ENCODE data around the gene CLCN3. TPM values are rescaled to one million over a fixed set of nuclear protein-coding genes. Genes with fewer than 3 reads are reported as not detected.

Gene CLCN3
- total RNA-seq, 2 donors from 2014 or later, result 36.4 to 43.8 TPM

- no peak overlapping the region for H3K4me3 Mint-ChIP-seq
Measured at GRCh38 chr4:169583563-169583962, 36.8 kb upstream of the CLCN3 start.

GRCh38 chr4:169593050-169593560 lies 27.3 kb upstream of the CLCN3 start:
- Histone ChIP-seq H3K4me1 (ENCODE audit: control insufficient read depth, insufficient read depth, low read length) (no peaks in the 10 kb centered on the region), H3K4me3 (ENCODE audit: low read length) (no peak overlapping the region), H3K27ac (ENCODE audit: low read depth, low read length) (no peak overlapping the region), H3K9me3 (ENCODE audit: control insufficient read depth, low read length) (no peaks in the 10 kb centered on the region), H3K9ac (ENCODE audit: extremely low read depth, low read length, poor library complexity, severe bottlenecking) (no peak overlapping the region), H3K36me3 (ENCODE audit: control insufficient read depth, insufficient read depth, low read length) (peaks cover 11% of the 10 kb centered on the region), H3K27me3 (ENCODE audit: control insufficient read depth, insufficient read depth, low read length, poor library complexity, severe bottlenecking) (no peaks in the 10 kb centered on the region)
- H3K4me3 Mint-ChIP-seq, result no peak overlapping the region
- DNase-seq, result no peak
- no peaks in the 10 kb centered on the region for H3K9me3 Mint-ChIP-seq
- WGBS, 2 experiments (ENCODE audit: insufficient coverage in 1 of 2, insufficient read length in 1 of 2), result 96% methylated on average over 1 of the region's 1 CpG; no CpG with 5 or more reads in 1 of the 2 experiments
- no peak for TF ChIP-seq CTCF (conservative IDR thresholded peaks at IDR 0.05)
- no peaks in the 10 kb centered on the region for H3K27me3 Mint-ChIP-seq (ENCODE audit: insufficient read depth)
- peak overlapping the region; percentile 11 for H3K27ac Mint-ChIP-seq
- no peaks in the 10 kb centered on the region for H3K4me1 Mint-ChIP-seq
- peaks cover 7% of the 10 kb centered on the region for H3K36me3 Mint-ChIP-seq (ENCODE audit: low read depth)

More at GRCh38 chr4:169583563-169583962, 36.8 kb upstream of the CLCN3 start:
- H3K27me3 ChIP-seq (ENCODE audit: control insufficient read depth, insufficient read depth, low read length, poor library complexity, severe bottlenecking), result no peaks in the 10 kb centered on the region
- WGBS, 2 experiments (ENCODE audit: insufficient coverage in 1 of 2, insufficient read length in 1 of 2), result 40 to 69% methylated on average over 2 of the region's 2 CpGs
- peaks cover 21% of the 10 kb centered on the region for H3K36me3 ChIP-seq (ENCODE audit: control insufficient read depth, insufficient read depth, low read length)
- Mint-ChIP-seq H3K36me3 (ENCODE audit: low read depth) (peaks cover 9% of the 10 kb centered on the region), H3K4me1 (no peaks in the 10 kb centered on the region), H3K27ac (no peak overlapping the region), H3K9me3 (no peaks in the 10 kb centered on the region), H3K27me3 (ENCODE audit: insufficient read depth) (no peaks in the 10 kb centered on the region)
- H3K4me1 ChIP-seq (ENCODE audit: control insufficient read depth, insufficient read depth, low read length), result no peaks in the 10 kb centered on the region
- no peak for TF ChIP-seq CTCF (conservative IDR thresholded peaks at IDR 0.05)
- no peak overlapping the region for H3K4me3 ChIP-seq (ENCODE audit: low read length)
- no peak overlapping the region for H3K9ac ChIP-seq (ENCODE audit: extremely low read depth, low read length, poor library complexity, severe bottlenecking)
- DNase-seq, result no peak
- H3K27ac ChIP-seq (ENCODE audit: low read depth, low read length), result no peak overlapping the region
- no peaks in the 10 kb centered on the region for H3K9me3 ChIP-seq (ENCODE audit: control insufficient read depth, low read length)

GRCh38 chr4:169594560-169595195 lies 25.7 kb upstream of the CLCN3 start:
- Mint-ChIP-seq H3K27ac (no peak overlapping the region), H3K36me3 (ENCODE audit: low read depth) (peaks cover under 1% of the 10 kb centered on the region), H3K9me3 (no peaks in the 10 kb centered on the region), H3K4me1 (no peaks in the 10 kb centered on the region), H3K27me3 (ENCODE audit: insufficient read depth) (no peaks in the 10 kb centered on the region), H3K4me3 (no peak overlapping the region)
- no peak overlapping the region for H3K4me3 ChIP-seq (ENCODE audit: low read length)
- peaks cover 8% of the 10 kb centered on the region for H3K36me3 ChIP-seq (ENCODE audit: control insufficient read depth, insufficient read depth, low read length)
- no peak overlapping the region for H3K9ac ChIP-seq (ENCODE audit: extremely low read depth, low read length, poor library complexity, severe bottlenecking)
- DNase-seq, result no peak
- no peaks in the 10 kb centered on the region for H3K4me1 ChIP-seq (ENCODE audit: control insufficient read depth, insufficient read depth, low read length)
- no peak overlapping the region for H3K27ac ChIP-seq (ENCODE audit: low read depth, low read length)
- no peaks in the 10 kb centered on the region for H3K9me3 ChIP-seq (ENCODE audit: control insufficient read depth, low read length)
- TF ChIP-seq CTCF (conservative IDR thresholded peaks at IDR 0.05), result no peak
- H3K27me3 ChIP-seq (ENCODE audit: control insufficient read depth, insufficient read depth, low read length, poor library complexity, severe bottlenecking), result no peaks in the 10 kb centered on the region
